GM19324 (cell line): ENCODE data around the gene PKP3.
A peak's percentile ranks its signal among the peaks of the same experiment; 100 is the strongest.
"Not testable (repeated sequence)": the region's sequence is repeated elsewhere in the genome, so short reads cannot be mapped to it uniquely, and the experiment has no call there.

ENCODE experiments used
- ATAC-seq: cut with Tn5 transposase; IDR thresholded peaks from one replicate; pipeline ENCODE4 v1.9.1; 2021; ENCODE audit warnings: mild to moderate bottlenecking, moderate library complexity; ENCODE audit not compliant: unreplicated experiment, low FRiP score

Gene PKP3

DNA sequence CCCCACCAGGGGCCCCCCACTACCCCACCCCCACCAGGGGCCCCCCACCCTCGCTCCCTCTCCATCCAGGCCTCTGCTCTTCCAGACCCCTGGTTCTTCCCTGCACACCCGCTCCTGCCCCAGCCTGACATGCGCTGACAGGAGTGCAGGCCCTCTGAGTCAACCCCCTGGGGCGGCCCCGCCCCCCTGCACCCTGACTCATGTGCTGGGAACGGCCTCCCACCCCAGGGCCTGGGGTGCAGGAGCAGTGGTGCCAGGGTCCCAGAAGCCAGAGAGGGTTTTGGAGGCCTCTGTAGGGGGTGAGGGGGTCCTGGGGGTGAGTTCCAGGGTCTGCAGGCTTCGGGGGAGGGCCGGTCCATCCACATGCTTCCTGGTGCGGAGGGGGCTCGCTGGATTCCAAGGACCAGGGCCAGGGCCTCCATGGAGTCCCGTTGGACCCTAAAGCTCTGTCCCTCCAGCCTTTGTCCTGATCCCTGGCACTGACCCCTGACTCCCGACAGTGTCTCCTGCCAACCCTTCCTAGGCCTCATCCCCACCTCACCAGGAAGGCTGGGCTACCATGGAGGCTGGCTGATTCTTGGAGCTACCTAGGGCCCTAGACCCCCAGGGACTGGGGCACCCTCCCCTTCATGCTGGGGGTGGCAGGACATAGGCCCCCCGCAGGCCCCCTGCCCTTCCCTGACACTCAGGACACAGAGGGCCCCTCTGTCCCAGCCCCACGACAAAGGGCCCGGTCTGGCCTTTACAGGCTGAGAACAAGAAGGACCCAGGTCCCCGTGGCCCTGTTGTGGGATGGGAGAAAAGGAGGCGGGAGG lies 583 bp upstream of the PKP3 start:
- no peak for ATAC-seq

DNA sequence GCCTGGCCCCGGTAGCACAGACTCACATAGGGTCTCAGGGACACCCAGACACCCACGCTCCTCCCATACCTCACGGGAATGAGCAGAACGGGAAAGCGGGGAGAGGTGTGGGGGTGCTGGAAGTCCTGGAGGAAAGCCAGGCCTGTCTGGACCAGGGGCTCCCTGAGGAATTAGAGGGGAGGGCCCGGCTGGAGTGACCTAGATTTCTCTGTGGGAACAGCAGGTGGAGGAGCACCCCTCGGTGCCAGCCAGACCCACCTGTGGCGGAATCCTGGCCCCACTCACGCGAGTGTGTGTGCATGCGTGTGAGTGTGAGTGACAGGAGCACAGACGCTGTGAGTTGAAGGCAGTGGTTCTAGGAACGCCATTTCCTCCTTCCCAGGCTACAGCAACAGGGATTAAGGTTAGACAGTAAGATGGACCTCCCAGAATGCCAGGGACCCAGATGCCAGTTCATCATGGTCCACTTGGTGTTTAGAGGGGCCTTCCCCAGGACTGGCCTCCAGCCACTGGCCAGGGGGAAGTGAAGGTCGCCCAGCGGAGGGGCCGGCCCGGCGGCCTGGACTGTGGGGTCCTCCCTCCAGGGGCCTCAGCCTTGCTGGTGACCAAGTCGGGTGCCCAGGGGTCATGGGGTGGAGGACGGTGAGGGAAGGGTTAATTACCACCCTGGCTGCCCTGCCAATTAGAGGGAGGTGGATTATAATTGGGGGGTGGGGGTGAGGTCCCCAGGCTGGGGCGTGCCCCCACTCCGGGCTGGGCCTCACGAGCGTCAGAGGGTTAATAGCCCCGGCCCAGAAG lies 1.0 kb downstream of the PKP3 start:
- ATAC-seq: no peak

DNA sequence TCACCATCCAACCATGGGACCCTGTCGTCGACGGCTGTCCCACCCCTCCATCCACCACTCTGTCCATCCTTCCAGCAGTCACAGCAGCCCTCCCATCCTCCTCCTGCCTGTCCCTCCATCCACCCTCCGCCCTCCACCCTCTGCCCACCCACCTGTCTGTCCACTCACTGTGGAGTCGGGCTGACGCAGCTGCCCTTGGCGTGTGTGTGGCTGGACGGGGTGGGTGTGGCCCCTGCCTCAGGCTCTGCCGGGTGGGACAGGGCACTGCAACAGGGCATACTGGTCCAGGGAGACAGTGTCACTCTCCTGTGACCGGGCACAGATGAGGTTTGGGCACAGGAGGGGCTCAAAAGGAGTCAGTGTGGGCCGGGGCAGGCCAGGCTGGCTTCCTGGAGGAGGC lies 1.9 kb downstream of the PKP3 start:
- ATAC-seq: no peak

DNA sequence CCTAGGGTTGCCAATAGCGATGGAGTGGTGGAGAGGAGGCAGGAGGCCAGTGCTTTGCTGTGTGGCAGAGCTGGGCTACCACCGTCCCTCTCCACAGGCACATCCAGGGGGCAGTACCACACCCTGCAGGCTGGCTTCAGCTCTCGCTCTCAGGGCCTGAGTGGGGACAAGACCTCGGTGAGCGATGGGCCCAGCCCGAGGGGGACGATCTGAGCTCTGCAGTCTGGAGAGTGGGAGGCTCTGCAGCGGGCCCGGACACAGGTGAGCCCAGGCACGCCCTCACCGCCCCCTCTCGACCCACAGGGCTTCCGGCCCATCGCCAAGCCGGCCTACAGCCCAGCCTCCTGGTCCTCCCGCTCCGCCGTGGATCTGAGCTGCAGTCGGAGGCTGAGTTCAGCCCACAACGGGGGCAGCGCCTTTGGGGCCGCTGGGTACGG lies 2.5 kb downstream of the PKP3 start:
- ATAC-seq: peak; percentile 36

DNA sequence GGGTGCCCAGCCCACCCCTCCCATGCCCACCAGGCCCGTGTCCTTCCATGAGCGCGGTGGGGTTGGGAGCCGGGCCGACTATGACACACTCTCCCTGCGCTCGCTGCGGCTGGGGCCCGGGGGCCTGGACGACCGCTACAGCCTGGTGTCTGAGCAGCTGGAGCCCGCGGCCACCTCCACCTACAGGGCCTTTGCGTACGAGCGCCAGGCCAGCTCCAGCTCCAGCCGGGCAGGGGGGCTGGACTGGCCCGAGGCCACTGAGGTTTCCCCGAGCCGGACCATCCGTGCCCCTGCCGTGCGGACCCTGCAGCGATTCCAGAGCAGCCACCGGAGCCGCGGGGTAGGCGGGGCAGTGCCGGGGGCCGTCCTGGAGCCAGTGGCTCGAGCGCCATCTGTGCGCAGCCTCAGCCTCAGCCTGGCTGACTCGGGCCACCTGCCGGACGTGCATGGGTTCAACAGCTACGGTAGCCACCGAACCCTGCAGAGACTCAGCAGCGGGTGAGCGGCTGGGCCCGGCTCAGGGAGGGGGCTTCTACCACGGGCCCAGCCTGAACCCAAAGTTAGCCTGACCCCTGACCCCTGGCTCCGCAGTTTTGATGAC lies 3.0 kb downstream of the PKP3 start:
- peak; percentile 77 for ATAC-seq

DNA sequence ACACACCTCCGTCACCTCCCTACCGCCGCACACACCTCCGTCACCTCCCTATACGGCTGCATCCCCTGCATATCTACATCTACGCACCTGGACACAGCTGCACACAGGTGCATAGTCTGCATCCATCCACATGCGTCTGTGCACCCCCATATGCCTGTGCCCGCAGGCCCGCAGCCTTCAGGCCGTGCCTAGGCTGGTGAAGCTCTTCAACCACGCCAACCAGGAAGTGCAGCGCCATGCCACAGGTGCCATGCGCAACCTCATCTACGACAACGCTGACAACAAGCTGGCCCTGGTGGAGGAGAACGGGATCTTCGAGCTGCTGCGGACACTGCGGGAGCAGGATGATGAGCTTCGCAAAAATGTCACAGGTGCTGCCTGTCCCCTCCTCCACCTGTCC lies 4.8 kb downstream of the PKP3 start:
- ATAC-seq: no peak

DNA sequence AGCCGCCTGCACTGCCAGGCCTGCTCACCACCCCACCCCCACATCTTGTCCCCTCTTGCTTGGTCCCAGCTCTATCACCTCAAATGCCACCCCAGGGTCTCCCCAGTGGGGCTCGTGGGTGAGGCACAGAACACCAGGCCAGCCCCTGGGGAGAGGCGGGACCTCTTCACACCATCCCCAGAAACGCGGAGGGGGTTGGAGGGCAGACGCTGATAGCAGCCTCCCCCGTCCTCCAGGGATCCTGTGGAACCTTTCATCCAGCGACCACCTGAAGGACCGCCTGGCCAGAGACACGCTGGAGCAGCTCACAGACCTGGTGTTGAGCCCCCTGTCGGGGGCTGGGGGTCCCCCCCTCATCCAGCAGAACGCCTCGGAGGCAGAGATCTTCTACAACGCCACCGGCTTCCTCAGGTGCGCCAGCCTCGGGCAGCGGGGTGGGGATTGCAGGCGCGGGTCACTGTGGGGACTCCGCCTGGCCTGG lies 5.8 kb downstream of the PKP3 start:
- ATAC-seq: no peak

DNA sequence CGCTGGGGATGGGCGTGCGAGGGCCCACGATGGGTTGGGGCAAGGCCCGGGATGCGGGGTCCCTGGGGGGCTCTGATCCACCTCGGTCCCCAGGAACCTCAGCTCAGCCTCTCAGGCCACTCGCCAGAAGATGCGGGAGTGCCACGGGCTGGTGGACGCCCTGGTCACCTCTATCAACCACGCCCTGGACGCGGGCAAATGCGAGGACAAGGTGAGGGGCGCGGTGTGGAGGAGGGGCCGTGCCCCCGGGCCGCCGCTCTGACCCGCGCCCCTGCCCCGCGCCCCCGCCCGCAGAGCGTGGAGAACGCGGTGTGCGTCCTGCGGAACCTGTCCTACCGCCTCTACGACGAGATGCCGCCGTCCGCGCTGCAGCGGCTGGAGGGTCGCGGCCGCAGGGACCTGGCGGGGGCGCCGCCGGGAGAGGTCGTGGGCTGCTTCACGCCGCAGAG lies 6.3 kb downstream of the PKP3 start:
- no peak for ATAC-seq

DNA sequence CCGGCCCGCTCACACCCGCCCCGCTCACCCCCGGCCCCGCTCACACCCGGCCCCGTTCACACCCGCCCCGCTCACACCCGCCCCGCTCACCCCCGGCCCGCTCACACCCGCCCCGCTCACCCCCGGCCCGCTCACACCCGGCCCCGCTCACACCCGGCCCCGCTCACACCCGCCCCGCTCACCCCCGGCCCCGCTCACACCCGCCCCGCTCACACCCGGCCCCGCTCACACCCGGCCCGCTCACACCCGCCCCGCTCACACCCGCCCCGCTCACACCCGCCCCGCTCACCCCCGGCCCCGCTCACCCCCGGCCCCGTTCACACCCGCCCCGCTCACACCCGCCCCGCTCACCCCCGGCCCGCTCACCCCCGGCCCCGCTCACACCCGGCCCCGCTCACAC lies 7.2 kb downstream of the PKP3 start:
- not testable (repeated sequence) for ATAC-seq

DNA sequence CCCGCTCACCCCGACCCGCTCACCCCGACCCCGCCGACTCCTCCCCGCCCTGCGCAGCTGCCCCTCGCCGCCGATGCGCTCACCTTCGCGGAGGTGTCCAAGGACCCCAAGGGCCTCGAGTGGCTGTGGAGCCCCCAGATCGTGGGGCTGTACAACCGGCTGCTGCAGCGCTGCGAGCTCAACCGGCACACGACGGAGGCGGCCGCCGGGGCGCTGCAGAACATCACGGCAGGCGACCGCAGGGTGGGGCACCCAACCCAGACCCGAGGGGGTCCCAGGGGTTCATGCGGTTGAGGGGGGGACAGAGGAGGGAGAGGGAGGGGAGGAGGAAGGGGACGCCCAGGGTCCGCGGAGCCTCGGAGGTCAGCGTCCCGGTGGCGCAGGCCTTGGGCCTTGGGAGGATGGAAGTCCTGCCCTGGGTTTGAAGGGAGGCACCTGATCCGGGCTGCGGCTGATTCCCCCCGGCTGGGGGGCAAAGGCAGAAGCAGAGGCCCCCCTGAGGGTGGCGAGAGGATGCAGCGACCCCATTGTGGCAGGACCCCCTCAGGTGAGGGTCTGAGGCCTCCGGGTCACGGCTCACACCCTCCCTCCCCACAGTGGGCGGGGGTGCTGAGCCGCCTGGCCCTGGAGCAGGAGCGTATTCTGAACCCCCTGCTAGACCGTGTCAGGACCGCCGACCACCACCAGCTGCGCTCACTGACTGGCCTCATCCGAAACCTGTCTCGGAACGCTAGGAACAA lies 9.2 kb downstream of the PKP3 start:
- no peak for ATAC-seq

DNA sequence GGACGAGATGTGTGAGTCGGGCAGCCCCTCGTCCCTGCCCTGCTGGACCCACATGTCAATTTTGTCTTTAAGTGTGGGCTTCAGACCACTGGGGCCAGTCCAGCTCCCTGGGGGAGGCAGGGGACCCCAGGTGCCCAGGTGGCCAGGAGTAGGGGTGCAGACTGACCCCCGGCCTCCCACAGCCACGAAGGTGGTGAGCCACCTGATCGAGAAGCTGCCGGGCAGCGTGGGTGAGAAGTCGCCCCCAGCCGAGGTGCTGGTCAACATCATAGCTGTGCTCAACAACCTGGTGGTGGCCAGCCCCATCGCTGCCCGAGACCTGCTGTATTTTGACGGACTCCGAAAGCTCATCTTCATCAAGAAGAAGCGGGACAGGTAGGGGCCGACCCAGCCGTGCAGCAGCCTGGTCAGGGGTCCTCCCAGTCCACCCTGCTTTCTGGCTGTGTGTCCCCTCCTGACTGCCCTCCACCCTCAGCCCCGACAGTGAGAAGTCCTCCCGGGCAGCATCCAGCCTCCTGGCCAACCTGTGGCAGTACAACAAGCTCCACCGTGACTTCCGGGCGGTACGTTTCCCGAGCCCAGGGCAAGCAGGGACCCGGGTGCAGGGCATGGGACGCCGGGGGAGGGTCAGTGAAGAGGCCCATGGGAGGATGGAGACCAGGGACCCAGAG lies 9.9 kb downstream of the PKP3 start:
- ATAC-seq: no peak

DNA sequence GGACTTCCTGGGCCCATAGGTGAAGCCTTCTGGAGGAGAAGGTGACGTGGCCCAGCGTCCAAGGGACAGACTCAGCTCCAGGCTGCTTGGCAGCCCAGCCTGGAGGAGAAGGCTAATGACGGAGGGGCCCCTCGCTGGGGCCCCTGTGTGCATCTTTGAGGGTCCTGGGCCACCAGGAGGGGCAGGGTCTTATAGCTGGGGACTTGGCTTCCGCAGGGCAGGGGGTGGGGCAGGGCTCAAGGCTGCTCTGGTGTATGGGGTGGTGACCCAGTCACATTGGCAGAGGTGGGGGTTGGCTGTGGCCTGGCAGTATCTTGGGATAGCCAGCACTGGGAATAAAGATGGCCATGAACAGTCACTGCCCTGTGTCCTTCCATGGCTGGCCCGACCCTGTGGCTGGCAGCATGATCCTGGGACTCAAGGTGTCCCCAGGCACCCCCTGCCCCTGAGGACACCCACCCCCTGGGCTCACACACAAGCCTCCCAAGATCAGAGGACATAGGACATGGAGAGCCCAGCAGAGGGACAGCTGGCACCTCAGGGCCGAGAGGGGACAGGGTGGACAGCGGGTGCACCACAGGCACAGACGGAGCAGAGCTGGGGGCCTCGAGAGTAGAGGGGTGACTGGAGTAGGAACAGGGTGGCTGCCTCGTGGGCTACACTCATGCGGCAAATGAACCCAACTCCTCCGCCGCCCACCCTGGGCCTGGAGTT lies 10.7 kb downstream of the PKP3 start:
- no peak for ATAC-seq

DNA sequence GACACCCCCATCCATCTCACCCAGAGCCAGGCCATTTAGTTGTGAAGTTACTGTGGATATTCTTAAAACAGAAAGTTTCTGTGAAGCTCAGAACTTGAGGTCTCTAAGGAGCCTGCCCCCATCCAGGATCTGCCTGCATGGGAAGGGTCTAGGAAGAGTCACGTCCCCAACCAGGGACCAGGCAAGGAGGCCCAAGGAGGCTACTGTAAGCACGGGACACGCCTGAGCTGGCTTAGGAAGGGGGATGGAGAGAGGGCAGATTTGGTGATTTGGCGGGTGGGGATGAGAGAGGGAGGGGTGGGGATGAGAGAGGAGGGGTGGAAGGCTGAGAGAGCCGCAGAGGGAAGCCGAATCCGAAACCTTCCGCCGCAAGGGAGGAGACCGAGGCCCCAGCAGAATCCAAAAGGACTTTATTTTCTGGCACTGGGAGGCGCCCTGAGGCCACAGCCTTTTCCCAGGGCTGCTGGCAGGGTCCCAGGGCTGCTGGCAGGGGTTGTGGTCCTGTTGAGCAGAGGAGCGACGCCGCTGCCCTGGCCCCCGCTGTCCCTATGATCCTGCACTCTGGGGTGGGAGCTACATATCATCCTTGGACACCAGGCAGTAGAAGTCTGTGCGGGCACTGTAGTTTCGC lies 11.4 kb downstream of the PKP3 start:
- no peak for ATAC-seq

DNA sequence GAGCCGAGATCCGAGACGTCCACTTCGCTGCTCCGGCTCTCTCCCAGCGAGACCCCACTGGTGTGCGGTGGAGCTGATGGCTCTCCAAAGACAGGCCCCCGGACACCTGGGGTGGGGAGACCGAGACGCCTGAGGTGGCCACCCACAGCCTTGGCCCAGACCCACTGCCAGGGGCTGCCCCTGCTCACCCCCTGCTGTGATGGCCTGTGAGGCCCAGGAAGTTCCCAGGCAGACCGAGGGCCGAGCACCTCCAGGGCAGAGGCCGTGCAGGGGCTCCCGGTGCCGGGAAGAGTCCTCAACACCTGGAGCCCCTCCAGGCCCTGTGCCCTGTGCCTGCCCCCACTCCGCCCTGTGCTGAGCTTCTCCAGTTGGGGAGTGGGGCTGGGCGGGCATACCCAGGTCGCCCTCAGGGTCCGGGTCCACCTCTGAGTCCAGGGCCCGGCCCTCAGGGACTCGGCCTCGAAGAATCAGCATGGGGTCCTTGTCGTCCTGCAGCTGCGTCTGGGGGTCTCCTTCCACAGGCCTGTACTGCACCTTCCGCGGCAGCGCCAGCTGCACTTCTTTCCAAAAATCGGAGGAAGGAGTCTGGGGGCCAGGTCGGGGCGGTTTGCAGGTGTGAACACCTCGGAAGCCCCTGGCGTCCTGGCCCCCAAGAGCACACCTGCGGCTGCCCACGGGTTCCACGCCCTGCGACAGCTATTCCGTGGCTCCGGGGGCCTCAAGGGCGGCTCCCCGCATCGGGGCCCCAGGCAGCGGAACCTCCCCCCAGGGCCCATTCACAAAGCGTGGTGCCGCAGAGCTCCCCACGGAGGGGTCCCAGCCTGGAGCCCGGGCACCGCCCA lies 12.2 kb downstream of the PKP3 start:
- no peak for ATAC-seq

DNA sequence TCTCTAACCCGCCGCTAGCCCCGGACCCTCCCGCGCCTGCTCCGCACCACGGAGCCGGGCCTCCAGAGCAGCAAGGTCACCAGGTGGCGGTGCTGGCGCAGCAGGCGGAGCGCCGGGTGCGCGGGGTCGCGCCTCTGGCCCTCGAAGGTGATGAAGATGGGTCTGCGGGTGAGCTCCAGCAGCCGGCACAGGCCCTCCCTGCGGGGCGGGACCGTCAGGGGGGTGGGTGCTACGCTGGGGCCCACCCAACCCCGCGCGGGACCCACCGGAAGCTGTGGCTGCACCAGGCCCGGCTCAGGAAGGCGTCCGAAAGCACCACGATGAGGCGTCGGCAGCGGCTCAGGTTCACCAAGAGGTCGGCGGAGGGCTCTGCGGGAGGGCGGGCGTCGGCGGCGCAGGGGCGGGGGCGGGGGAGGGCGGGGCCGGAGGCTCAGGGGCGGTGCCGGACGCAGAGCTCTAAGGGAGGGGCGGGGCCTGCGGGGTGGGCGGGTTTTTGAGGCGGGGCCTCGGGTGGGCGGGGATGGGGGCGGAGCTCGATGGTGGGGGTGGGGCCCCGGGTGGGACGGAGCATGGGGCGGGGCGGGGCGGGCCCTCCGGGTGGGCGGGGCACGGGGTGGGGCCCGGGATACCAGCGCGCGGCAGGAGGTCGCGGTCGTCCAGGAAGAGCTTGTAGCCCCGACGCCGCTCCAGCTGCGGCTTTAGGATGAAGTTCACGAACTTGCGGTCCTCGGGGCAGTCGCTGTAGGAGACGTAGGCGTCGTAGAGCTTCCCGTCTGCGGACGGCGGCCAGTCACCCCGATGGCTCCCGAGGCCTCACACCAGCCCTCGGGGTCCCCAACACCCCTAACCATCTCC lies 13.0 kb downstream of the PKP3 start:
- ATAC-seq: peak; percentile 50

DNA sequence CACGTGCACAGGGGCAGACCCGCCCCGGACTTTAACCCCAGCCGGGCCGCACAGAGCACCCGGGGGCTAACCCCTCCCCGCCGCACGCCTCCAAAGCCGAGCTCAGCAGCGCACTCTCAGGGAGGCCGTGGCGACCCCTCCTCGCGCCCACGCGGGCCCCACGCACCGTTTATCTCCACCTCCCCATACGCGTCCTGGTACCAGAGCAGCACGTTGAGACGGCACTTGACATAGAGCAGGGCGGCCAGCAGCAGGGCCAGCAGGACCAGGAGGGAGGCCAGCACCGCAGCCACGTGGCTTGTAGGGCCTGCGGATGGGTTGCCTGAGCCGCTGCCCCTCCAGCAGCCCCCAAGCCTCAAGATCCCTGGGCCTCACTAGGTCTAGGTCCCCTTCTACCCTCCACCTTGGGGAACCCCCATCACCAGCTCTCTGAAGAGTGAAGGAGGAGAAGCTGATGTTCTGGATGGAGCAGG lies 13.7 kb downstream of the PKP3 start:
- ATAC-seq: no peak
